Fibroblast of gingiva (primary cell): ENCODE results near the gene PEX14.
A peak's percentile ranks its signal among the peaks of the same experiment; 100 is the strongest.
"Not testable (repeated sequence)": the region's sequence is repeated elsewhere in the genome, so short reads cannot be mapped to it uniquely, and the experiment has no call there.

ENCODE experiments used
- DNase-seq: peaks from one replicate; pipeline ENCODE4 v3.0.0-alpha.2; 2011; ENCODE audit warnings: low read depth

Gene PEX14

DNA sequence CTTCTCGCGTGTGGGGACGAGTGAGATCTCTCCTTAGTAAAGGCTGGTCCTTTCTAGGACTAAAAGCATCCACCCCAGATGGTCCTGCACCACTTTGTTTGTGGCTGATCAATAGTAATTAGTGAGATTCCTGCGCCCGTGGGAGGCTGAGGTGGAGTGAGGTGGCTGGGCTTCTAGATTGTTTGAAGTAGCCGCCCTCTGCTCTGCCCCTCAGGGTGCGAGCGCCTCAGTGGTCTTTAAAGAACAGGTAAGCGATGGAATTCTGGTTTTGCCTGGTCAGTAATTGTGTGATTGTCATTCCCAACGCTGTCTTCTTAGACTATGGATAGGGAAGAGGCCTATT is 20.7 kb downstream of the PEX14 start:
- DNase-seq = no peak

DNA sequence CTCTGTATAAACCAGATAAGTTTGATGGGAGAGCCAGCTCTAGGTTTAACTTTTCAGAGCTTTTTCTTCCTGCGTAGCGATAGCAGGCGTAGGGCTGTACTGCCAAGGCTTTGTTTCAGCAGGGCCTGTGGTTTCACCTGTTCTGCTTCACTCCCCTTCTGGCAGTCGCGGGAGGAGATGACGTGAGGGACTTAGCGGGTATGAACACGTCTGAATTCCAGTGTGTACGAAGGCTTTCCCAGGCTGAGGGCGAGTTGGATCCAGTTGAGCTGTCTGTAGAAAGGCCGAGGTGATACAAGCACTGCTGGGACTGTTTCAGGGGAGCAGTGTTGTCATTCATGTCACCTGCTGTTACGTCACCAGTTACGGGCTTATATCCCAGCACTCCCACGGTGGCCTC is 21.2 kb downstream of the PEX14 start:
- DNase-seq = no peak

DNA sequence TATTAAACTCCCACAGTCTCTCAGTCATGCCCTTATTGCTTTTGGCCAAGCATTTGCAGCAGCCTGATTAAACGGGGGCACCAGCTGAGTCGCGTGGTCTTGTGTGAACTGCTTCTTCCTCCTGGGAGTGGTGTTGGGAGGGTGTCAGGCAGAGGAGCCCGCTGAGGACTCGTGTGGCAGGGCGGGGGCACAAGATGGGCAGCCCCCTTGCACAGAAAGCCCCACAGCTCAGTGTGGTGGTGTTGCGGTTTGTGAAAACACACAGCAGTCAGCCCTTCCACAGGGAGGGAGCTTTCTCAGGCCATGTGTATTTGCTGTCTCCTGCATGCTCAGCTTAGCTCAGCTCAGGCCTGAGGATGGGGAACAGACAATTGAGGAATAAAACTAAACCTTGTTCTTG is 22.4 kb downstream of the PEX14 start:
- no peak for DNase-seq

- DNase-seq = no peak
These were observed 23.5 kb downstream of the PEX14 start for GRCh38 chr1:10498231-10498630.

- no peak for DNase-seq
These were observed 27.5 kb downstream of the PEX14 start for GRCh38 chr1:10502206-10502605.

DNA sequence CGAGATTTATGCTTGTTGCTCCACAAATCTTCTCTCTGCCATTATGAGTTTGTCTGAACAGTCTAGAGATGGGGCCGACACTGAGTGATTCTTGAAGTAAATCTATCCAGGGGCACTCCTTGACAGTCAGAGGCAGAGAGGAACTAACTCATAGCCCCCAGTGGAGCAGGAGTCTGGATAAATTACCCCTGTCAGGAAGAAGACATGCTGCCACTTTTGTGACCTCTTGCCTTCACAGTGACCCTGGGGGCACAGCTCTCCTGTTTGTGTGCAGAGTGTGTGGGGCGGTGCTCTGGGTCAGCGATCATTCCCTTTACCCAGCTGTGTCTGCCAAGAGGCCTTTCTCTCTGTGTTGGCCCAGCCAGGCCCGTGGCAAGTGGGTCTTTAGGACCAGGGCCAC is 29.5 kb downstream of the PEX14 start:
- DNase-seq = no peak

GRCh38 chr1:10506046-10506676 is 31.4 kb downstream of the PEX14 start:
- not testable (repeated sequence) for DNase-seq

DNA sequence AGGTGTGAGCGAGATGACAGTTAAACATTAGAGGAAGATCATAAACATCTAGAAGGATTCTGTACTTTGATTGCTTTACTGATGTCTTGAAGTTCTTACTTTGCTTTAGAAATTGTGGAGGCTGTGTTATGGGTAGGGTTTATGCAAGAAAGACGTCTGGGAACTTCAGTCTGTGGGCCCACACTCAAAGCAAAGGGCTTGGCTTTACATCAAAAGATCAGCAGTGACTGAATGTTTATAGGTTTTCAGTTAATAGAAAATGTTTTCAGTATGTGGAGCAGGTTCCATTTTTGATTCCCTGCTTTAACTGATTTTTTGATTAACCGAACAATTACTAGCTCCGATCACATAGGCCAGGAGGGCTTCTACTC is 31.9 kb downstream of the PEX14 start:
- DNase-seq = no peak

- DNase-seq = peak; percentile 87
These were observed 32.5 kb downstream of the PEX14 start for GRCh38 chr1:10507111-10507879.

DNA sequence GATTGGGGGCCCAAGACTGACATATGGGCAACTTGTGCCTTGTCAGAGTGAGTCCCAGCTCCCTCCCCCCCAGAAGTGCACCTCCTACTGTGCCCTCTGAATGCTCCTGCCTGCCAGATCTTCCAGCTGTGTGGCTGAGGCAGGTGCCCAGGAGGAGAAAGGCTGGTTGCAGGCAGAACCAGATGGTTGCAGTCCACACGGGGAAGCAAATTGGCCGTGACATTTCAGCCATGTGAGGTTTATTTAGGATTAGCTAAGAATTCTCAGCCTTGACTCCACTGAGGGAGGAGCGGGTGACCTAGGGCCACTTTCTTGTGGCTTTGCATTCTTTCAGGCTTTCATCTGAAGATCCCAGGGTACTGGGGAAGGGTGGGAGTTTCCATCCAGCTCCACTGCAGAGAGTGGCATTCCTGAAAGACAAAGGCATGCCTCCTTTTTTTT is 33.8 kb downstream of the PEX14 start:
- DNase-seq = peak; percentile 50

GRCh38 chr1:10509809-10510509 is 35.2 kb downstream of the PEX14 start:
- no peak for DNase-seq

- DNase-seq = peak; percentile 89
These were observed 36.1 kb downstream of the PEX14 start for GRCh38 chr1:10510520-10511493.

DNA sequence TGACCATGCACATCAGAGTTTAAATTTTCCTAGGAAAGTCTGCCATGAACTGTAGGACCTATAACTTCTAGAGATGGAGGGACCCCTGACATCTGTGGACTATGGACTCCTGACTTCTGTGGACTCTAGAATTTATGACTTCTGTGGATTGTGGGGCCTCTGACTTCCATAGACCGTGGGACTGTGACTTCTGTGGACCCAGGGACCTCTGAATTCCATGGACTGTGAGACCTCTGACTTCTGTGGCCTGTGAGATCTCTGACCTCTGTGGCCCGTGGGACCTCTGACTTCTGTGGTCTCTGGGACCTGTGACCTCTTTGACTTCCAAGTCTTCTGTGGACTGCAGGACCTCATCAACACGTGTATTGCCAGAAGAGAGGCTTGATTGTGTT is 36.7 kb downstream of the PEX14 start:
- no peak for DNase-seq

GRCh38 chr1:10513199-10513598 is 38.4 kb downstream of the PEX14 start:
- no peak for DNase-seq

DNA sequence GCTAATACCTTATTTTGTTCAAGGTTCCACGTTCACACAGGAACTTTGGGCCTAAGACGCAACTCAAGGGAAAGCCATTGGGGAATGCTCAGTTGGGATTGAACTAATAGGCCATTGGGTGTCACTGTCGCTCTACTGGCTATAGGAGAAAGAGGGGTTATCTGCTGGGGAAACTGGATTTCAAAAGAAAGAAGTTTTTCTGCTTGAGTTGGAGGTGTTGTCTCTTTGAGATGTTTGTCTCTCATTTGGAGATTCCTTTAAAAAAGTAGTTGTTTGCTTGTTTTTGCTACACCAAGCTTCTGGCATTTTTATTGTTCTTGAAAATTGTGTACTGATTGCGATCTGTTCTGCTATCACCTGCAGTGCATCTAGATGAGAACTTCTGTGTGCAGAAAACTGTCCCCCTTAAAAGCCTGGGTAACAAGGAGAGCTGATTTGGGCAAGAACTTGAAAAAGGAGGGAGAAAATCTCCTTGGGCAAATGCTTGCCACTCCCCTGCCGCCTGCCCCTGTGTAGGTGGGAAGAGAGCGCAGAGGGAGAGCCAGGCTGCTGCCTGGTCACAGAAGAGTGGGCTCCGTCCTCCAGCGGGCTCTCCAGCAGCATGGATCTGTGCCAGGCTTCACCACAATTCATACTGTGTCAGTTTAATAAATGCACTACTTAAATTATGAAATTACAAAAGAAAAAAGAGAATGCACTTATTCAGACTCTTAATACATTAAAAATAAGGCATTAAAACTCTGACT is 39.9 kb downstream of the PEX14 start:
- peak; percentile 21 for DNase-seq

GRCh38 chr1:10515301-10515975 is 40.7 kb downstream of the PEX14 start:
- DNase-seq = no peak

GRCh38 chr1:10515976-10516750 is 41.4 kb downstream of the PEX14 start:
- no peak for DNase-seq

- DNase-seq = no peak
These were observed 42.4 kb downstream of the PEX14 start for GRCh38 chr1:10516925-10517676.

DNA sequence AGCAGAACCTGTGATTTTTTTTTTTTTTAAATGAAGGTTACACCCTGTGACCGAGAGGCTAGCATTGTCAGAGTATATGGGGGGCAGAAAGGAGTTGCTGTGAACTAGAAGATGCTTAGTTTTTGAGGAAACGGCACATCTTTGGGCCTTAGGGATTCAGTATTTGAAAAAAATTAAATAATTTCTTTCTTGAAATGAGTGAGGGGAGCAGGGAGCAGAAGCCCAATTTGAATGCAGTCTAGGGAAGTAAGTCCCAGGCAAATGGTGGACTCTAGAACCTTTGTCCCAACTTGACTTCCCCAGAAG is 42.9 kb downstream of the PEX14 start:
- DNase-seq = no peak
